Right lobe of liver (tissue), 4 donors: Measurements from ENCODE around the gene IBA57.

Experiments
- POLR2A ChIP-seq: fragments of 450-650 bp; IDR thresholded peaks from one replicate; pipeline ENCODE4 v1.6.1; 2017; ENCODE audit warnings: antibody characterized with exemption, mild to moderate bottlenecking
- TF ChIP-seq, protein P1 (sequence below), 4 donors: fragments of 200-600 bp in 3 of 4; fragments of 450-650 bp in 1 of 4; IDR thresholded peaks; one replicate each; pipeline versions ENCODE4 v1.5.1 to v1.8.0; 2016 to 2022; ENCODE audit warnings: antibody characterized with exemption in 4 of 4, mild to moderate bottlenecking in 2 of 4
- donor health status: DM: no; HTN: no; CAD: no.
- donor health status: DM: no; HTN: no; CAD: no.
- donor health status: DM: no; HTN: yes; CAD: no.

- TF ChIP-seq, protein P1, sequence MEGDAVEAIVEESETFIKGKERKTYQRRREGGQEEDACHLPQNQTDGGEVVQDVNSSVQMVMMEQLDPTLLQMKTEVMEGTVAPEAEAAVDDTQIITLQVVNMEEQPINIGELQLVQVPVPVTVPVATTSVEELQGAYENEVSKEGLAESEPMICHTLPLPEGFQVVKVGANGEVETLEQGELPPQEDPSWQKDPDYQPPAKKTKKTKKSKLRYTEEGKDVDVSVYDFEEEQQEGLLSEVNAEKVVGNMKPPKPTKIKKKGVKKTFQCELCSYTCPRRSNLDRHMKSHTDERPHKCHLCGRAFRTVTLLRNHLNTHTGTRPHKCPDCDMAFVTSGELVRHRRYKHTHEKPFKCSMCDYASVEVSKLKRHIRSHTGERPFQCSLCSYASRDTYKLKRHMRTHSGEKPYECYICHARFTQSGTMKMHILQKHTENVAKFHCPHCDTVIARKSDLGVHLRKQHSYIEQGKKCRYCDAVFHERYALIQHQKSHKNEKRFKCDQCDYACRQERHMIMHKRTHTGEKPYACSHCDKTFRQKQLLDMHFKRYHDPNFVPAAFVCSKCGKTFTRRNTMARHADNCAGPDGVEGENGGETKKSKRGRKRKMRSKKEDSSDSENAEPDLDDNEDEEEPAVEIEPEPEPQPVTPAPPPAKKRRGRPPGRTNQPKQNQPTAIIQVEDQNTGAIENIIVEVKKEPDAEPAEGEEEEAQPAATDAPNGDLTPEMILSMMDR (IDR thresholded peaks at IDR 0.05), result no peak
- no peak for TF ChIP-seq POLR2A
These were observed 15.5 kb downstream of the IBA57 start for GRCh38 chr1:228180959-228181644.
